KMS-11 (cell line): ENCODE results near the gene FBLIM1.

Experiments used
- H2AFZ ChIP-seq: fragments of 200-600 bp; sonication (generic); 2 replicates; pipeline ENCODE4 v1.6.1; 2016; ENCODE audit warnings: antibody characterized with exemption, mixed run types, low read depth
- H3K27ac ChIP-seq: fragments of 200-600 bp; sonication (generic); 2 replicates; pipeline ENCODE4 v1.6.1; 2016; ENCODE audit warnings: mild to moderate bottlenecking, mixed run types
- H3K27me3 ChIP-seq: fragments of 200-600 bp; sonication (generic); 2 replicates; pipeline ENCODE4 v1.6.1; 2017; ENCODE audit warnings: mild to moderate bottlenecking, low read depth, mixed run types, moderate library complexity; ENCODE audit not compliant: insufficient read depth
- H3K36me3 ChIP-seq: fragments of 200-600 bp; sonication (generic); 2 replicates; pipeline ENCODE4 v1.6.1; 2017; ENCODE audit warnings: mild to moderate bottlenecking, mixed run types; ENCODE audit not compliant: insufficient read depth
- H3K4me1 ChIP-seq: fragments of 200-600 bp; sonication (generic); 2 replicates; pipeline ENCODE4 v1.6.1; 2016; ENCODE audit warnings: mild to moderate bottlenecking, low read depth, mixed run types; ENCODE audit not compliant: poor library complexity, severe bottlenecking
- H3K4me2 ChIP-seq: fragments of 200-600 bp; sonication (generic); 2 replicates; pipeline ENCODE4 v1.7.0; 2016; ENCODE audit warnings: mild to moderate bottlenecking, mixed run types
- H3K4me3 ChIP-seq: fragments of 200-600 bp; sonication (generic); IDR thresholded peaks from 2 replicates; pipeline ENCODE4 v1.6.1; 2017; ENCODE audit warnings: low read depth, low read length, mixed read lengths; ENCODE audit not compliant: insufficient read depth
- H3K79me2 ChIP-seq: fragments of 200-600 bp; sonication (generic); 2 replicates; pipeline ENCODE4 v1.6.1; 2016; ENCODE audit warnings: low read depth, mixed run types; ENCODE audit not compliant: insufficient read depth
- H3K9ac ChIP-seq: fragments of 200-600 bp; sonication (generic); 2 replicates; pipeline ENCODE4 v1.6.1; 2016; ENCODE audit warnings: mild to moderate bottlenecking, mixed run types
- H4K20me1 ChIP-seq: fragments of 200-600 bp; sonication (generic); 2 replicates; pipeline ENCODE4 v1.6.1; 2016; ENCODE audit warnings: mild to moderate bottlenecking, mixed run types; ENCODE audit not compliant: insufficient read depth
- TF ChIP-seq, protein P1 (sequence below): fragments of 200-600 bp; sonication (generic); conservative IDR thresholded peaks from 2 replicates; pipeline ENCODE4 v1.6.1; 2017; ENCODE audit warnings: low read depth, mild to moderate bottlenecking, antibody characterized with exemption, low read length, moderate library complexity, mixed read lengths

The FBLIM1 gene

DNA sequence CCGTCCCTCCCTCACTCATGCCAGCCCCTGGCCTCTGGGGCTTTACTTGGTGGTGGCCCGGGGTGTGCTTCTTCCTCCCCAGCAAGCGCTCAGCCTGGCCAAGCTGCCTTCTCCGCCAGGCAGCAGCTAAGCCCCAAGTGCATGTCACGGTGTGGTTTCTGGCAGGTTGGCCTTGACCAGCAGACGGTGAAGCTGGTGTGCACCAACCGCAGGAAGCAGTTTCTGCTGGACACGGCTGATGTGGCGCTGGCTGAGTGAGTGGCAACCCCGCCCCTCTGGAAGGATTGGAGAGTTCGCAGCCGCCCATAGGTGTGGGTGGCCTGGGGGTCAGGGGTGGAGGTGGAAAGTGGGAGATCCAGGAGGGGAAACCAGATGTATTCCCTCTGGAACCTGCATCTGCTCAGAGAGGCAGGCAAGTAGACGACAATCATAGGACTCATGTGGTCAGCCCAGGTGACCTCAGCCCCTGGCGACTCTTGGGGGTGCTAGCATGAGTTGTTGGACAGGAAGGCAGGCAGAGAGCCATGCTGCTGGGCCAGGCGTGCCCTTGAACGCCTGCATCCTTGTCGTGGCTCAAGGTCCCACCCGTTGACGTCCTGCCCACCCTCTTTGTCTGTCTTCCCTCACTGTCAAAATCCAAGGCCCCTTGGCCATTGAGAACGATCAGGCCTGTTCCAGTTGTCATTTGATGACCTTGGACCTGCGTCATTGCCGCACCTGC lies 29.5 kb upstream of the FBLIM1 start:
- TF ChIP-seq, protein P1, sequence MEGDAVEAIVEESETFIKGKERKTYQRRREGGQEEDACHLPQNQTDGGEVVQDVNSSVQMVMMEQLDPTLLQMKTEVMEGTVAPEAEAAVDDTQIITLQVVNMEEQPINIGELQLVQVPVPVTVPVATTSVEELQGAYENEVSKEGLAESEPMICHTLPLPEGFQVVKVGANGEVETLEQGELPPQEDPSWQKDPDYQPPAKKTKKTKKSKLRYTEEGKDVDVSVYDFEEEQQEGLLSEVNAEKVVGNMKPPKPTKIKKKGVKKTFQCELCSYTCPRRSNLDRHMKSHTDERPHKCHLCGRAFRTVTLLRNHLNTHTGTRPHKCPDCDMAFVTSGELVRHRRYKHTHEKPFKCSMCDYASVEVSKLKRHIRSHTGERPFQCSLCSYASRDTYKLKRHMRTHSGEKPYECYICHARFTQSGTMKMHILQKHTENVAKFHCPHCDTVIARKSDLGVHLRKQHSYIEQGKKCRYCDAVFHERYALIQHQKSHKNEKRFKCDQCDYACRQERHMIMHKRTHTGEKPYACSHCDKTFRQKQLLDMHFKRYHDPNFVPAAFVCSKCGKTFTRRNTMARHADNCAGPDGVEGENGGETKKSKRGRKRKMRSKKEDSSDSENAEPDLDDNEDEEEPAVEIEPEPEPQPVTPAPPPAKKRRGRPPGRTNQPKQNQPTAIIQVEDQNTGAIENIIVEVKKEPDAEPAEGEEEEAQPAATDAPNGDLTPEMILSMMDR: no peak
- 0 out of 2 replicates have a peak, but pooled peaks cover 4% of the 10 kb centered on the region for H3K36me3 ChIP-seq
- no peak overlapping the region for H3K9ac ChIP-seq
- H4K20me1 ChIP-seq: no peaks in the 10 kb centered on the region
- no peak overlapping the region for H3K27ac ChIP-seq
- no peaks in the 10 kb centered on the region for H3K79me2 ChIP-seq
- no peak overlapping the region for H2AFZ ChIP-seq
- H3K4me3 ChIP-seq: no peak overlapping the region
- H3K4me2 ChIP-seq: no peak overlapping the region
- H3K27me3 ChIP-seq: no peaks in the 10 kb centered on the region
- H3K4me1 ChIP-seq: no peaks in the 10 kb centered on the region

DNA sequence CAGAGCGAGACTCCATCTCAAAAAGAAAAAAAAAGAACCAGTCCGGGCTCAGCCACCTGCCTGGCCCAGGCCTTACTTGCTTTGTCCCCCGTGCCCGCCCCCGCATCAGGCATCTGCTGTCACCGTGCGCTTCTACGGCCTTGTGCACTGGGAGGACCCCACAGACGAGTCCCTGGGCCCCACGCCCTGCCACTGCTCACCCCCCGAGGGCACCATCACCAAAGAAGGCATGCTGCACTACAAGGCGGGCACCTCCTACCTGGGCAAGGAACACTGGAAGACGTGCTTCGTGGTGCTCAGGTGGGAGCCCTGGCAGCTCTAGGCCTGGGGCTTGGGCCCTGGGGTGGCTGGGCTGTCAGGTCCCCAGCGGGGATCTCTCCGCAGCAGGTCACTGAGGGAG lies 28.2 kb upstream of the FBLIM1 start:
- Histone ChIP-seq H3K79me2 (no peaks in the 10 kb centered on the region), H3K4me1 (no peaks in the 10 kb centered on the region), H3K27me3 (no peaks in the 10 kb centered on the region), H3K4me3 (no peak overlapping the region), H3K27ac (no peak overlapping the region), H3K4me2 (no peak overlapping the region), H3K9ac (no peak overlapping the region), H4K20me1 (no peaks in the 10 kb centered on the region), H3K36me3 (0 out of 2 replicates have a peak, but pooled peaks cover 4% of the 10 kb centered on the region), H2AFZ (no peak overlapping the region)
- TF ChIP-seq, protein P1: no peak

DNA sequence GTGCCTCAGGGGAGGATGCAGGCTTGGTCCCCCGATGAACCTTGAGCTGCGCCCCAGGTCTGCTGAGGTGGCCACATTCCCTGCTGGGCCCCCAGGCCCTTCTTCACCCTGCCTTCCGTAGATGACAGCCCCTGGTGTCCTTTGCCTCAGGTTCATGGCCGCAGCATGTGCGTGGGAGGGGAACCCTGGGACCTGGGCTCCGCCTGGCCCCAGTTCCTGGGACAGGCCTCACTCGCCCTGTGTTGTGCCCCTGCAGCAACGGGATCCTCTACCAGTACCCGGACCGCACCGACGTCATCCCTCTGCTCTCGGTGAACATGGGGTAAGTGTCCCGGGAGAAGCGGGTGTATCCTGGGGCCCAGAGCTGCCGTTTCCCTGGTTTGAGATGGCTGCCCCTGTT lies 27.7 kb upstream of the FBLIM1 start:
- Histone ChIP-seq H3K4me3 (no peak overlapping the region), H3K9ac (no peak overlapping the region), H3K4me2 (no peak overlapping the region), H2AFZ (no peak overlapping the region), H3K4me1 (no peaks in the 10 kb centered on the region), H4K20me1 (no peaks in the 10 kb centered on the region), H3K36me3 (0 out of 2 replicates have a peak, but pooled peaks cover 4% of the 10 kb centered on the region), H3K27ac (no peak overlapping the region), H3K79me2 (no peaks in the 10 kb centered on the region), H3K27me3 (no peaks in the 10 kb centered on the region)
- TF ChIP-seq, protein P1: no peak

DNA sequence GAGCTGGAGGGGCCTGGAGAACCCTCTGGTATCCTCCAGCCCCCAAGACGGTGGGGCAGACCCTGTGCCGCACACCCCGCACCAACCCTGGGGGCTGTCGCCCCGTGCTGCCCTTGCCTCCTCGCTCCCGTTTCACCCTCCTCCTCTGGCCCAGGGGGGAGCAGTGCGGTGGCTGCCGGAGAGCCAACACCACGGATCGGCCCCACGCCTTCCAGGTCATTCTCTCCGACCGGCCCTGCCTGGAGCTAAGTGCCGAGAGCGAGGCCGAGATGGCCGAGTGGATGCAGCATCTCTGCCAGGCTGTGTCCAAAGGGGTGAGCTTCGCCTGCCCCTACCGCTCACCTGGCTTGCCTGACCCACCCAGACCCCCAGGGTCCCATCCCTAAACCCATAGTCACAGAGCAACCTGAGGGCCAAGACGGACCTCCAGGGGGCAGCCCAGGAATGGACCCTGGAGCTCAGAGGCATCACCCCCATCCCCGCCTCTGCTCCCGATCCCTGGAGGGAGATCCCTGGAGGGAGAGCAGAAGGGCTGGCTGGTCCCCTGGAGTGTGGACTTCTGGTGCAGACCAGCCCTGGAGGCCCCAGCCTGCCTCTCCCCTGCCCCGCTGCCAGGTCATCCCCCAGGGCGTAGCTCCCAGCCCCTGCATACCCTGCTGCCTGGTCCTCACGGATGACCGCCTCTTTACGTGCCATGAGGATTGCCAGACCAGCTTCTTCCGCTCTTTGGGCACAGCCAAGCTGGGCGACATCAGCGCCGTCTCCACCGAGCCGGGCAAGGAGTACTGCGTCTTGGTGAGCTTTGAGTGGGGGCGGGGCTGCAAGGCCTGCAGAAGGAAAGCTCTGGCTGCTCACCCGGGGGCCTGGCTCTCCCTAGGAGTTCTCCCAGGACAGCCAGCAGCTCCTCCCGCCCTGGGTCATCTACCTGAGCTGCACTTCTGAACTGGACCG lies 26.6 kb upstream of the FBLIM1 start:
- Histone ChIP-seq H3K4me2 (no peak overlapping the region), H3K4me3 (no peak overlapping the region), H3K36me3 (0 out of 2 replicates have a peak, but pooled peaks cover 4% of the 10 kb centered on the region), H3K9ac (no peak overlapping the region), H3K4me1 (no peaks in the 10 kb centered on the region), H4K20me1 (no peaks in the 10 kb centered on the region), H3K27me3 (no peaks in the 10 kb centered on the region), H3K27ac (no peak overlapping the region), H3K79me2 (no peaks in the 10 kb centered on the region), H2AFZ (no peak overlapping the region)
- TF ChIP-seq, protein P1: no peak
